SU-DHL-6 (cell line): ENCODE data around the gene PDCD1.

Experiments
- H2AFZ ChIP-seq: fragments of 200-600 bp; sonication (generic); 2 replicates; pipeline ENCODE4 v1.6.1; 2014; ENCODE audit warnings: low read depth, mild to moderate bottlenecking, moderate library complexity, mixed read lengths, antibody characterized with exemption, low read length; ENCODE audit not compliant: severe bottlenecking
- H3F3A ChIP-seq: fragments of 200-600 bp; shearing (Covaris generic); 2 replicates; pipeline ENCODE4 v1.6.0; 2016; ENCODE audit warnings: antibody characterized with exemption, mild to moderate bottlenecking; ENCODE audit not compliant: insufficient read depth
- H3K27ac ChIP-seq: fragments of 200-600 bp; sonication (generic); 2 replicates; pipeline ENCODE4 v1.5.1; 2016; ENCODE audit warnings: low read depth, mild to moderate bottlenecking, low read length, moderate library complexity, mixed read lengths
- H3K27me3 ChIP-seq: fragments of 200-600 bp; sonication (generic), shearing (Covaris generic); 2 replicates; pipeline ENCODE4 v1.6.0; 2014; ENCODE audit warnings: mild to moderate bottlenecking, low read length
- H3K36me3 ChIP-seq: fragments of 200-600 bp; sonication (generic); 2 replicates; pipeline ENCODE4 v1.6.1; 2014; ENCODE audit warnings: mild to moderate bottlenecking, low read length, mixed read lengths
- H3K4me2 ChIP-seq: fragments of 300-600, 200-600 bp; shearing (Covaris generic), sonication (generic); 2 replicates; pipeline ENCODE4 v1.6.0; 2014; ENCODE audit warnings: low read length, low read depth, mild to moderate bottlenecking; ENCODE audit not compliant: poor library complexity, severe bottlenecking
- H3K4me3 ChIP-seq: fragments of 200-600 bp; sonication (generic); 2 replicates; pipeline ENCODE4 v1.5.1; 2014; ENCODE audit warnings: antibody characterized with exemption, low read length, mild to moderate bottlenecking, mixed read lengths; ENCODE audit not compliant: insufficient read depth, poor library complexity, severe bottlenecking
- H3K79me2 ChIP-seq: fragments of 200-600 bp; sonication (generic); 2 replicates; pipeline ENCODE4 v1.6.1; 2014; ENCODE audit warnings: mild to moderate bottlenecking, low read length, moderate library complexity; ENCODE audit not compliant: insufficient read depth
- H3K9ac ChIP-seq: fragments of 200-600 bp; sonication (generic); 2 replicates; pipeline ENCODE4 v1.7.0; 2014; ENCODE audit warnings: mild to moderate bottlenecking, low read length
- H3K9me2 ChIP-seq: fragments of 200-600 bp; sonication (generic); replicated peaks from 2 replicates; pipeline ENCODE4 v1.6.1; 2014; ENCODE audit warnings: low read length; ENCODE audit not compliant: insufficient read depth
- H3K9me3 ChIP-seq: fragments of 200-600 bp; sonication (generic); 2 replicates; pipeline ENCODE4 v1.6.1; 2014; ENCODE audit warnings: low read length, mixed read lengths; ENCODE audit not compliant: insufficient read depth
- H4K20me1 ChIP-seq: fragments of 200-600 bp; sonication (generic); 2 replicates; pipeline ENCODE4 v1.6.1; 2014; ENCODE audit warnings: low read depth, mild to moderate bottlenecking, antibody characterized with exemption, low read length, moderate library complexity, mixed read lengths
- EZH2phosphoT487 ChIP-seq: fragments of 200-600 bp; sonication (generic), shearing (Covaris generic); conservative IDR thresholded peaks from 2 replicates; pipeline ENCODE4 v1.6.1; 2018; ENCODE audit warnings: mild to moderate bottlenecking, antibody characterized with exemption, low read length, moderate library complexity, mixed read lengths
- TF ChIP-seq, protein P1 (sequence below): fragments of 200-600 bp; sonication (generic); IDR thresholded peaks from one replicate; pipeline ENCODE4 v1.5.1; 2017; ENCODE audit warnings: antibody characterized with exemption, mild to moderate bottlenecking, low read length, moderate library complexity; ENCODE audit not compliant: insufficient read depth, poor library complexity, severe bottlenecking

PDCD1 gene

DNA sequence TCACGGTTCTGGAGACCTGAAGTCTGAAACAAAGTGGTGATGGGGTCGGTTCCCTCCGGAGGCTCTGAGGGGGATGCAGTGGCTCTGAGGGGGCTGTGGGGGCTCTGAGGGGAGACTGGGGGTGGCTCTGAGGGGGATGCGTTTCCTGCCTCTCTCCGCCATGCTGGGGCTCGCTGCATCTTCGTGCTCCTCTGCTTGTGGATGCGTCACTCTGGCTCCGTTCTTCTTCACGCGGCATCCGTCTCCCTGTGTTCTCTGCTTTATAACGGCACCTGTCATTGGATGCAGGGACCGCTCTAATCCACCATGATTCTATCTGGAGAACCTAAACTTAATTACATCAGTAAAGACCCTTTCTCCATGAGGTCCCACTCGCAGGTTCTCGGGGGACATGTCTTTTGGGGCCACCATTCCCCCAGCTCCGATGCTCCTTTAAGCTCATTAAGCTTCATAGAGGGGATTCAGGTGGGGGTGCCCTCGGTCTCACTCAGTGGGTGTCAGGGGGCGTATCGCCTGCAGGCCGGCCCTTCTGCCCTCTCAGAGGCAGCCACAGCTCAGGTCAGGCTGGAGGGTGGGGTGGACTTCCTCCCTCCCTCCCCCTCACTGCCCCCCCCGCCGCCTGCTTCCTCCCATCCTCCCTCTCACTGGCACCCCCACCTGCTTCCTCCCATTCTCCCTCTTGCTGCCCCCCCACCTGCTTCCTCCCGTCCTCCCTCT lies 29.3 kb upstream of the PDCD1 start:
- no peak overlapping the region for H3K9ac ChIP-seq
- no peak overlapping the region for H3K27ac ChIP-seq
- no peak for TF ChIP-seq EZH2phosphoT487
- TF ChIP-seq, protein P1, sequence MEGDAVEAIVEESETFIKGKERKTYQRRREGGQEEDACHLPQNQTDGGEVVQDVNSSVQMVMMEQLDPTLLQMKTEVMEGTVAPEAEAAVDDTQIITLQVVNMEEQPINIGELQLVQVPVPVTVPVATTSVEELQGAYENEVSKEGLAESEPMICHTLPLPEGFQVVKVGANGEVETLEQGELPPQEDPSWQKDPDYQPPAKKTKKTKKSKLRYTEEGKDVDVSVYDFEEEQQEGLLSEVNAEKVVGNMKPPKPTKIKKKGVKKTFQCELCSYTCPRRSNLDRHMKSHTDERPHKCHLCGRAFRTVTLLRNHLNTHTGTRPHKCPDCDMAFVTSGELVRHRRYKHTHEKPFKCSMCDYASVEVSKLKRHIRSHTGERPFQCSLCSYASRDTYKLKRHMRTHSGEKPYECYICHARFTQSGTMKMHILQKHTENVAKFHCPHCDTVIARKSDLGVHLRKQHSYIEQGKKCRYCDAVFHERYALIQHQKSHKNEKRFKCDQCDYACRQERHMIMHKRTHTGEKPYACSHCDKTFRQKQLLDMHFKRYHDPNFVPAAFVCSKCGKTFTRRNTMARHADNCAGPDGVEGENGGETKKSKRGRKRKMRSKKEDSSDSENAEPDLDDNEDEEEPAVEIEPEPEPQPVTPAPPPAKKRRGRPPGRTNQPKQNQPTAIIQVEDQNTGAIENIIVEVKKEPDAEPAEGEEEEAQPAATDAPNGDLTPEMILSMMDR = no peak
- H3K4me2 ChIP-seq = no peak overlapping the region
- no peaks in the 10 kb centered on the region for H3K9me3 ChIP-seq
- no peak overlapping the region for H2AFZ ChIP-seq
- no peak overlapping the region for H3K4me3 ChIP-seq
- H3K79me2 ChIP-seq = no peaks in the 10 kb centered on the region
- no peaks in the 10 kb centered on the region for H4K20me1 ChIP-seq
- H3K9me2 ChIP-seq = no peaks in the 10 kb centered on the region
- H3F3A ChIP-seq = no peaks in the 10 kb centered on the region; the same call in 1 of the 2 replicates
- no peaks in the 10 kb centered on the region for H3K27me3 ChIP-seq
- H3K36me3 ChIP-seq = 0 out of 2 replicates have a peak, but pooled peaks cover 3% of the 10 kb centered on the region

GRCh38 chr2:241886840-241887447 lies 28.2 kb upstream of the PDCD1 start:
- no peaks in the 10 kb centered on the region for H4K20me1 ChIP-seq
- no peak for TF ChIP-seq EZH2phosphoT487
- TF ChIP-seq, protein P1 = no peak
- 0 out of 2 replicates have a peak, but pooled peaks cover 3% of the 10 kb centered on the region for H3K36me3 ChIP-seq
- H3K9me3 ChIP-seq = no peaks in the 10 kb centered on the region
- no peak overlapping the region for H3K9ac ChIP-seq
- H3K4me3 ChIP-seq = no peak overlapping the region
- H3K27ac ChIP-seq = no peak overlapping the region
- H3K79me2 ChIP-seq = no peaks in the 10 kb centered on the region
- H3F3A ChIP-seq = no peaks in the 10 kb centered on the region; the same call in 1 of the 2 replicates
- H3K9me2 ChIP-seq = no peaks in the 10 kb centered on the region
- no peak overlapping the region for H3K4me2 ChIP-seq
- no peak overlapping the region for H2AFZ ChIP-seq
- H3K27me3 ChIP-seq = no peaks in the 10 kb centered on the region

GRCh38 chr2:241885946-241886643 lies 27.4 kb upstream of the PDCD1 start:
- Histone ChIP-seq H3K4me2 (peak overlapping the region; percentile 19), H3K27me3 (no peaks in the 10 kb centered on the region), H3K9me2 (no peaks in the 10 kb centered on the region), H3K9me3 (no peaks in the 10 kb centered on the region), H3F3A (no peaks in the 10 kb centered on the region; the same call in 1 of the 2 replicates), H2AFZ (no peak overlapping the region), H3K4me3 (no peak overlapping the region), H3K9ac (no peak overlapping the region; the same call in 1 of the 2 replicates), H4K20me1 (no peaks in the 10 kb centered on the region), H3K36me3 (0 out of 2 replicates have a peak, but pooled peaks cover 3% of the 10 kb centered on the region), H3K79me2 (no peaks in the 10 kb centered on the region), H3K27ac (no peak overlapping the region)
- no peak for TF ChIP-seq EZH2phosphoT487
- TF ChIP-seq, protein P1 = no peak
